Nasal cavity respiratory epithelium epithelial cell of viscerocranial mucosa (primary cell): Measurements from ENCODE around the gene RTL5. TPM values are rescaled to one million over a fixed set of nuclear protein-coding genes. Genes with fewer than 3 reads are reported as not detected.

Source experiments
- total RNA-seq: library from RNA; depleted of rRNA; stranded (reverse); fragments of >200 nt; gene quantifications from 2 replicates; pipeline ENCODE4 v1.2.3, GENCODE V29; 2014

RTL5 gene
- total RNA-seq = under 0.01 and 0.50 TPM in 2 replicates

DNA sequence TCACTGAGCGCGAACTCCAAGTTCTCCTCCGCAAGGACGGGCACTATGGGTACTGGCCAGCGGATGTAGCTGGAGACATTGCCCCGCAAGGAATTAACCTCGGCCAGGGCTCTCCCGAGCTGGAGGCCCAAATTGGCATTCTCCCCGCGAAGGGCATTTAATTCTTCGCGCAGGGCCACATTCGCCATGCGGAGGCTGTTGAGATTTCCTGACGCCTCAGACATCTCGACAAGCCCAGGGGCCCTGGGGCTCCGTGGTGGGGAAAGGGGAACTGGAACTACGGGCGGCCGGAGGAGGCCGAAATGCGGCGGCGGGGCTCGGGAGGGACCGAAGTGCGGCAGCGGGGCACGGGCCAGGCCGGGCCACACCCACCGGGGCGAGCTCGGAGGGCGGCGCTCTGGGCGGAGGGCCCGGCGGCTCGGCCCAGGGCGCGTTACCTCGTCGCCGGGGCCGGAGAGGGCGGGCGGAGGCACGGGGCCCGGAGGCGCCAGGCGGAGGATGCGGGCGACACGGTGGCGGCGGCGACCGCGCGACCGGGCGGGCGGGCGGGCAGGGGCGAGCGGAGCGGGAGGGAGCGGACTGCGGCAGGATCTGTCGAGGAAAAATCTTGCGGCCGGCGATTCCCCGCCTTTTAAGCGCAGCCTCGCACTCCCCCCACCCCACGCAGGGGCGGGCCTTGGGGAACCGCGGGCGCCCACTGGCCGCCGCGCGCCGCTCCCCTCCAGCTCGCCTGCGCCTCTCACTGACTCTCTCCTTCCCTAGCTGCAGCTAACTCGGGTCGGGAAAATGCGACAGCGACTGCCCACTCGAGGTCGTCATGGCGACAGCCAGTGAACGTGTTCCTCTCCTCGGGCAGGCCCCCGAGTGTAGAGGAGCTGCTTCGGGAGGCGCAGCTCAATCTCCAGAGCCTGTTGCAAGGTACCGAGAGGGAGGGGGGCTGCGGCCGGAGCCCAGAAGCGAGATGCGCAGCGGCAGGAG lies at the start of gene RTL5:
TSS of gene RTL5 (minus strand) at position 599 of the 978 bp plus-strand sequence.

Other genes starting within 250 kb of the RTL5 start
- 0.07 TPM in 1 of 2 replicates, not detected in the other for gene NHSL2, start 221.1 kb downstream of the RTL5 start, total RNA-seq
- gene PIN4, start 49.8 kb upstream of the RTL5 start, total RNA-seq = 10.6 and 19.2 TPM in 2 replicates
- gene ERCC6L, start 107.1 kb upstream of the RTL5 start, total RNA-seq = under 0.01 and 0.07 TPM in 2 replicates
- gene RPS4X, start 145.3 kb upstream of the RTL5 start, total RNA-seq = 933 and 1,098 TPM in 2 replicates
- 0.14 and 0.34 TPM in 2 replicates for gene CITED1, start 174.0 kb upstream of the RTL5 start, total RNA-seq